Kidney (tissue), 14 donors: ENCODE data around the gene SMIM10L2A. TPM values are rescaled to one million over a fixed set of nuclear protein-coding genes. Genes with fewer than 3 reads are reported as not detected.
A peak's percentile ranks its signal among the peaks of the same experiment; 100 is the strongest.

Experiments
- DNase-seq, 5 donors: peaks; one replicate each; pipeline ENCODE4 v3.0.0-alpha.2; 2013 to 2020
- FAIRE-seq: peaks from 2 replicates; lab custom pipeline; 2012; peaks lifted over from hg19 to GRCh38; lab: Jason Lieb, UNC
- H3K27ac ChIP-seq, 2 donors: one replicate each; pipeline ENCODE4 v1.7.0; 2013; ENCODE audit warnings: low read depth in 2 of 2, low read length in 2 of 2, inconsistent platforms in 1 of 2
- H3K27me3 ChIP-seq: one replicate; pipeline ENCODE4 v1.7.1; 2013; ENCODE audit warnings: low read length, inconsistent platforms; ENCODE audit not compliant: control insufficient read depth, insufficient read depth
- H3K36me3 ChIP-seq, 3 donors: one replicate each; pipeline versions ENCODE4 v1.7.0 to v1.7.1; 2013; ENCODE audit warnings: low read length in 3 of 3, control low read depth in 1 of 3, inconsistent platforms in 1 of 3; ENCODE audit not compliant: insufficient read depth in 3 of 3, control insufficient read depth in 2 of 3
- H3K4me1 ChIP-seq, 3 donors: one replicate each; pipeline versions ENCODE4 v1.7.0 to v1.7.1; 2013; ENCODE audit warnings: low read length in 3 of 3, inconsistent platforms in 1 of 3, low read depth in 1 of 3; ENCODE audit not compliant: control insufficient read depth in 2 of 3, insufficient read depth in 2 of 3
- H3K4me3 ChIP-seq, 3 donors: one replicate each; pipeline versions ENCODE4 v1.7.0 to v1.8.1; 2013; ENCODE audit warnings: low read length in 3 of 3, control low read depth in 1 of 3, inconsistent platforms in 1 of 3
- H3K9ac ChIP-seq, 3 donors: one replicate each; pipeline versions ENCODE4 v1.7.0 to v1.7.1; 2013; ENCODE audit warnings: low read length in 3 of 3, control low read depth in 1 of 3, inconsistent platforms in 1 of 3
- H3K9me3 ChIP-seq, 3 donors: one replicate each; pipeline versions ENCODE4 v1.7.0 to v1.7.1; 2013; ENCODE audit warnings: low read length in 3 of 3, control low read depth in 1 of 3, inconsistent platforms in 1 of 3; ENCODE audit not compliant: control insufficient read depth in 2 of 3, insufficient read depth in 1 of 3
- CTCF ChIP-seq: IDR thresholded peaks from 3 replicates; pipeline ENCODE4 v1.5.1; 2012; ENCODE audit warnings: mild to moderate bottlenecking, moderate library complexity, borderline replicate concordance; ENCODE audit not compliant: insufficient read depth; ENCODE audit errors: extremely low read depth
- intact Hi-C: fragments of 100-400 bp; cut with DNase I; formaldehyde crosslinking; loops from one replicate; pipeline ENCODE4 v1.11.1; 2022
- polyA plus RNA-seq: library from polyadenylated mRNA; stranded (reverse); fragments of 350-450 nt; fragmentation: Illumina TruSeq; extraction: RNeasy Lipid Tissue Mini Kit (QIAGEN cat#74804); gene quantifications from one replicate; pipeline ENCODE4 v1.2.3, GENCODE V29; 2014; ENCODE audit warnings: low read depth, low replicate concordance; ENCODE audit not compliant: insufficient read depth
- total RNA-seq: library from RNA; stranded (reverse); fragmentation: NEBNext Ultra II Directional; extraction: Animal tissue kit (Norgen Biotek cat#: 25700); gene quantifications from one replicate; pipeline ENCODE4 v1.2.1, GENCODE V29; 2021
- donor health status: control.
- donor health status: control.
- donor health status: control.
- donor health status: control.
- donor health status: control.
- donor health status: DM: yes; HTN: yes; CAD: no.
- donor health status: Normal renal cell carcinoma (clear cell type).

The SMIM10L2A gene
- total and polyA plus RNA-seq, 2 donors from 2014 or later = 3.5 to 8.2 TPM

- intact Hi-C loops = no loop called here
These were observed 11.9 kb downstream of the SMIM10L2A start for GRCh38 chrX:135433531-135434257.

GRCh38 chrX:135434258-135435138, 12.8 kb downstream of the SMIM10L2A start:
- H3K27ac ChIP-seq = no peak overlapping the region
- intact Hi-C loops = no loop called here
- no peak overlapping the region for H3K4me3 ChIP-seq
- no peaks in the 10 kb centered on the region for H3K36me3 ChIP-seq
- DNase-seq = peak in 1 of 5 donors; percentile 63
- H3K9me3 ChIP-seq = no peaks in the 10 kb centered on the region
- FAIRE-seq = no peak
- no peaks in the 10 kb centered on the region for H3K4me1 ChIP-seq
- H3K9ac ChIP-seq = no peak overlapping the region
- H3K27me3 ChIP-seq = no peaks in the 10 kb centered on the region
- no peak for TF ChIP-seq CTCF

More at GRCh38 chrX:135433531-135434257, 11.9 kb downstream of the SMIM10L2A start:
- no peak for TF ChIP-seq CTCF
- Histone ChIP-seq H3K9ac (no peak overlapping the region), H3K4me3 (no peak overlapping the region), H3K4me1 (no peaks in the 10 kb centered on the region), H3K27ac (no peak overlapping the region), H3K27me3 (no peaks in the 10 kb centered on the region), H3K36me3 (no peaks in the 10 kb centered on the region), H3K9me3 (no peaks in the 10 kb centered on the region)
- no peak for DNase-seq
- FAIRE-seq = no peak

- DNase-seq = peak in 1 of 5 donors; percentile 55
- no peaks in the 10 kb centered on the region for H3K36me3 ChIP-seq
- intact Hi-C loops = no loop called here
- TF ChIP-seq CTCF = no peak
- no peak overlapping the region for H3K4me3 ChIP-seq
- no peak overlapping the region for H3K9ac ChIP-seq
- H3K4me1 ChIP-seq = no peaks in the 10 kb centered on the region
- H3K27me3 ChIP-seq = no peaks in the 10 kb centered on the region
- H3K9me3 ChIP-seq = no peaks in the 10 kb centered on the region
- H3K27ac ChIP-seq = no peak overlapping the region
- FAIRE-seq = no peak
These were observed 13.6 kb downstream of the SMIM10L2A start for GRCh38 chrX:135435139-135435922.
